ENCODE data around the gene RNFT2. TPM values are rescaled to one million over a fixed set of nuclear protein-coding genes. Genes with fewer than 3 reads are reported as not detected.
"Not testable (repeated sequence)": the region's sequence is repeated elsewhere in the genome, so short reads cannot be mapped to it uniquely, and the experiment has no call there.

Gene RNFT2
- total and polyA plus RNA-seq, 2 donors from 2014 or later = 4.3 to 6.8 TPM

DNA sequence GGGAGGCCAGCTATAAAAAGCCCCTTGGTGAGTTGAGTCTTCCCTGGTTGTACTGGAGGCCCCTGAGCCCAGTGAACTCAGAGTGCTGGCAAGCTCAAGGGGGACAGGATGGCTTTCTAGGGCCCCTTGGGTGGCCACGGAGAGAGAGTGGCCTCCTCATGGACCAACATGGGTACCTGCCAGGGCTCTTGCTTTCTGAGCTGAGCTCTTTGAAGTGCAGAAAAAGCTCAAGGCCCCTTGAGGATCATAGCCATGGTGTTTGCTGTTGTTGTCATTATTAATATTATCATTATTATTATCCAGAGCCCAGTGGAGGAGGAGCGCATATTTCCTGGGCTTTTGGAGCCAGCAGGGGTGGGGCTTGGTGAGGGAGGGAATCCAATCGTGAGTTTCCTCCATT, 6.7 kb downstream of the RNFT2 start:
- Histone ChIP-seq H3K27ac (ENCODE audit: low read depth in 2 of 2, low read length in 2 of 2) (no peak overlapping the region), H3K36me3 (ENCODE audit: control insufficient read depth in 2 of 3, insufficient read depth in 3 of 3, low read length in 3 of 3) (no peaks in the 10 kb centered on the region), H3K4me1 (ENCODE audit: control insufficient read depth in 2 of 3, insufficient read depth in 2 of 3, low read depth in 1 of 3, low read length in 3 of 3) (no peaks in the 10 kb centered on the region), H3K27me3 (ENCODE audit: control insufficient read depth, insufficient read depth, low read length) (no peaks in the 10 kb centered on the region), H3K4me3 (ENCODE audit: low read length in 3 of 3) (no peak overlapping the region), H3K9me3 (ENCODE audit: control insufficient read depth in 2 of 3, insufficient read depth in 1 of 3, low read length in 3 of 3) (no peaks in the 10 kb centered on the region), H3K9ac (ENCODE audit: low read length in 3 of 3) (no peak overlapping the region)
- intact Hi-C loops (cut with DNase I) = no loop called here
- DNase-seq = no peak
- TF ChIP-seq, protein P1, sequence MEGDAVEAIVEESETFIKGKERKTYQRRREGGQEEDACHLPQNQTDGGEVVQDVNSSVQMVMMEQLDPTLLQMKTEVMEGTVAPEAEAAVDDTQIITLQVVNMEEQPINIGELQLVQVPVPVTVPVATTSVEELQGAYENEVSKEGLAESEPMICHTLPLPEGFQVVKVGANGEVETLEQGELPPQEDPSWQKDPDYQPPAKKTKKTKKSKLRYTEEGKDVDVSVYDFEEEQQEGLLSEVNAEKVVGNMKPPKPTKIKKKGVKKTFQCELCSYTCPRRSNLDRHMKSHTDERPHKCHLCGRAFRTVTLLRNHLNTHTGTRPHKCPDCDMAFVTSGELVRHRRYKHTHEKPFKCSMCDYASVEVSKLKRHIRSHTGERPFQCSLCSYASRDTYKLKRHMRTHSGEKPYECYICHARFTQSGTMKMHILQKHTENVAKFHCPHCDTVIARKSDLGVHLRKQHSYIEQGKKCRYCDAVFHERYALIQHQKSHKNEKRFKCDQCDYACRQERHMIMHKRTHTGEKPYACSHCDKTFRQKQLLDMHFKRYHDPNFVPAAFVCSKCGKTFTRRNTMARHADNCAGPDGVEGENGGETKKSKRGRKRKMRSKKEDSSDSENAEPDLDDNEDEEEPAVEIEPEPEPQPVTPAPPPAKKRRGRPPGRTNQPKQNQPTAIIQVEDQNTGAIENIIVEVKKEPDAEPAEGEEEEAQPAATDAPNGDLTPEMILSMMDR (IDR thresholded peaks at IDR 0.05; ENCODE audit: borderline replicate concordance, extremely low read depth, insufficient read depth) = no peak
- no peak for FAIRE-seq

GRCh38 chr12:116745554-116745953, 7.4 kb downstream of the RNFT2 start:
- FAIRE-seq (no peak), DNase-seq (no peak)
- TF ChIP-seq, protein P1 (IDR thresholded peaks at IDR 0.05; ENCODE audit: borderline replicate concordance, extremely low read depth, insufficient read depth) = no peak
- Histone ChIP-seq H3K4me3 (ENCODE audit: low read length in 3 of 3) (no peak overlapping the region), H3K9ac (ENCODE audit: low read length in 3 of 3) (no peak overlapping the region), H3K27ac (ENCODE audit: low read depth in 2 of 2, low read length in 2 of 2) (no peak overlapping the region), H3K4me1 (ENCODE audit: control insufficient read depth in 2 of 3, insufficient read depth in 2 of 3, low read depth in 1 of 3, low read length in 3 of 3) (no peaks in the 10 kb centered on the region), H3K36me3 (ENCODE audit: control insufficient read depth in 2 of 3, insufficient read depth in 3 of 3, low read length in 3 of 3) (no peaks in the 10 kb centered on the region), H3K27me3 (ENCODE audit: control insufficient read depth, insufficient read depth, low read length) (no peaks in the 10 kb centered on the region), H3K9me3 (ENCODE audit: control insufficient read depth in 2 of 3, insufficient read depth in 1 of 3, low read length in 3 of 3) (no peaks in the 10 kb centered on the region)
- intact Hi-C loops (cut with DNase I) = no loop called here

GRCh38 chr12:116749884-116750283, 11.8 kb downstream of the RNFT2 start:
- Histone ChIP-seq H3K4me1 (ENCODE audit: control insufficient read depth in 2 of 3, insufficient read depth in 2 of 3, low read depth in 1 of 3, low read length in 3 of 3) (no peaks in the 10 kb centered on the region), H3K36me3 (ENCODE audit: control insufficient read depth in 2 of 3, insufficient read depth in 3 of 3, low read length in 3 of 3) (no peaks in the 10 kb centered on the region), H3K9ac (ENCODE audit: low read length in 3 of 3) (no peak overlapping the region), H3K27ac (ENCODE audit: low read depth in 2 of 2, low read length in 2 of 2) (no peak overlapping the region), H3K9me3 (ENCODE audit: control insufficient read depth in 2 of 3, insufficient read depth in 1 of 3, low read length in 3 of 3) (no peaks in the 10 kb centered on the region), H3K27me3 (ENCODE audit: control insufficient read depth, insufficient read depth, low read length) (no peaks in the 10 kb centered on the region), H3K4me3 (ENCODE audit: low read length in 3 of 3) (no peak overlapping the region)
- DNase-seq (no peak), FAIRE-seq (no peak)
- intact Hi-C loops (cut with DNase I) = no loop called here
- TF ChIP-seq, protein P1 (IDR thresholded peaks at IDR 0.05; ENCODE audit: borderline replicate concordance, extremely low read depth, insufficient read depth) = no peak

- Histone ChIP-seq H3K4me3 (ENCODE audit: low read length in 3 of 3) (no peak overlapping the region), H3K9me3 (ENCODE audit: control insufficient read depth in 2 of 3, insufficient read depth in 1 of 3, low read length in 3 of 3) (no peaks in the 10 kb centered on the region), H3K4me1 (ENCODE audit: control insufficient read depth in 2 of 3, insufficient read depth in 2 of 3, low read depth in 1 of 3, low read length in 3 of 3) (no peaks in the 10 kb centered on the region), H3K36me3 (ENCODE audit: control insufficient read depth in 2 of 3, insufficient read depth in 3 of 3, low read length in 3 of 3) (no peaks in the 10 kb centered on the region), H3K27me3 (ENCODE audit: control insufficient read depth, insufficient read depth, low read length) (no peaks in the 10 kb centered on the region), H3K27ac (ENCODE audit: low read depth in 2 of 2, low read length in 2 of 2) (no peak overlapping the region), H3K9ac (ENCODE audit: low read length in 3 of 3) (no peak overlapping the region)
- intact Hi-C loops (cut with DNase I) = no loop called here
- DNase-seq = no peak
- no peak for FAIRE-seq
- TF ChIP-seq, protein P1 (IDR thresholded peaks at IDR 0.05; ENCODE audit: borderline replicate concordance, extremely low read depth, insufficient read depth) = no peak
Observed at GRCh38 chr12:116750298-116750697, 12.2 kb downstream of the RNFT2 start.

DNA sequence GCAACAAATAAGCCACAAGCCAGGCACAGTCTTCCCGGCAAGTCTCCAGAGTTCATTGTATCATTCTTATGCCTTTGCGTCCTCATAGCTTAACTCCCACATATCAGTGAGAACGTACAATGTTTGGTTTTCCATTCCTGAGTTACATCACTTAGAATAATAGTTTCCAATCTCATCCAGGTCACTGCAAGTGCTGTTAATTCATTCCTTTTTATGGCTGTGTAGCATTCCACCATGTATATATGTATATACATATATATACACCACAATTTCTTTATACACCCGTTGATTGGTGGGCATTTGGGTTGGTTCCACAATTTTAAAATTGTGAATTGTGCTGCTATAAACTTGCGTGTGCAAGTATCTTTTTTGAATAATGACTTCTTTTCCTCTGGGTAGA, 16.0 kb downstream of the RNFT2 start:
- H3K27me3 ChIP-seq (ENCODE audit: control insufficient read depth, insufficient read depth, low read length); H3K4me1 ChIP-seq (ENCODE audit: control insufficient read depth in 2 of 3, insufficient read depth in 2 of 3, low read depth in 1 of 3, low read length in 3 of 3); intact Hi-C loops (cut with DNase I); H3K9me3 ChIP-seq (ENCODE audit: control insufficient read depth in 2 of 3, insufficient read depth in 1 of 3, low read length in 3 of 3); DNase-seq; H3K9ac ChIP-seq (ENCODE audit: low read length in 3 of 3); H3K4me3 ChIP-seq (ENCODE audit: low read length in 3 of 3); H3K27ac ChIP-seq (ENCODE audit: low read depth in 2 of 2, low read length in 2 of 2); H3K36me3 ChIP-seq (ENCODE audit: control insufficient read depth in 2 of 3, insufficient read depth in 3 of 3, low read length in 3 of 3); FAIRE-seq: not testable (repeated sequence)

- FAIRE-seq; H3K9me3 ChIP-seq (ENCODE audit: control insufficient read depth in 2 of 3, insufficient read depth in 1 of 3, low read length in 3 of 3); H3K4me1 ChIP-seq (ENCODE audit: control insufficient read depth in 2 of 3, insufficient read depth in 2 of 3, low read depth in 1 of 3, low read length in 3 of 3); H3K36me3 ChIP-seq (ENCODE audit: control insufficient read depth in 2 of 3, insufficient read depth in 3 of 3, low read length in 3 of 3); DNase-seq; H3K4me3 ChIP-seq (ENCODE audit: low read length in 3 of 3); H3K27me3 ChIP-seq (ENCODE audit: control insufficient read depth, insufficient read depth, low read length); H3K9ac ChIP-seq (ENCODE audit: low read length in 3 of 3); H3K27ac ChIP-seq (ENCODE audit: low read depth in 2 of 2, low read length in 2 of 2); intact Hi-C loops (cut with DNase I): not testable (repeated sequence)
Observed at GRCh38 chr12:116754783-116755182, 16.7 kb downstream of the RNFT2 start.

Data from kidney (tissue), 14 donors.